A549 (cell line): ENCODE data around the gene RIMS4. TPM values are rescaled to one million over a fixed set of nuclear protein-coding genes. Genes with fewer than 3 reads are reported as not detected.

ENCODE experiments used
- ATAC-seq, 2 experiments: fragments of 200-7000 bp in 1 of 2; fragments of >200 bp in 1 of 2; cut with Nextera tagmentation in 1 of 2; cut with Tn5 transposase in 1 of 2; 3 replicates each; pipeline versions ENCODE4 v1.8.0 to v1.9.1; 2018 to 2020; ENCODE audit warnings: mild to moderate bottlenecking in 1 of 2, moderate library complexity in 1 of 2
- CTCF ChIA-PET: fragments of 300-600 bp; sonication (Branson Sonifier 250); formaldehyde crosslinking; extraction: SDS; loops from one replicate; lab custom pipeline; 2021; ENCODE audit warnings: antibody characterized with exemption, inconsistent platforms; lab: Yijun Ruan, JAX
- POLR2A ChIA-PET: fragments of 350-600 bp; formaldehyde crosslinking; extraction: SDS; loops from one replicate; lab custom pipeline; 2021; ENCODE audit warnings: antibody characterized with exemption, inconsistent platforms; lab: Yijun Ruan, JAX
- DNase-seq, 2 experiments: peaks; one replicate each; pipeline versions ENCODE4 v3.0.0 to v3.0.0-alpha.2; 2011 to 2016; ENCODE audit warnings: low read depth in 1 of 2, low spot score in 1 of 2
- FAIRE-seq: peaks from 2 replicates; lab custom pipeline; 2011; peaks lifted over from hg19 to GRCh38; lab: Jason Lieb, UNC
- H3K27ac ChIP-seq, 2 experiments: fragments of >200 bp; sonication (Bioruptor Twin); formaldehyde crosslinking; 3 replicates each; pipeline ENCODE4 v1.5.1; 2016 to 2017
- H3K4me1 ChIP-seq: fragments of >200 bp; sonication (Bioruptor Twin); formaldehyde crosslinking; 3 replicates; pipeline ENCODE4 v1.6.1; 2016
- H3K4me2 ChIP-seq: fragments of >200 bp; sonication (Bioruptor Twin); formaldehyde crosslinking; 3 replicates; pipeline ENCODE4 v1.6.1; 2016
- H3K4me3 ChIP-seq: fragments of >200 bp; sonication (Bioruptor Twin); formaldehyde crosslinking; 3 replicates; pipeline ENCODE4 v1.5.1; 2016
- H3K9me3 ChIP-seq: fragments of >200 bp; sonication (Bioruptor Twin); formaldehyde crosslinking; 3 replicates; pipeline ENCODE4 v1.6.1; 2016
- EHF ChIP-seq: fragments of 250-450 bp; sonication (Bioruptor Pico); IDR thresholded peaks from 2 replicates; pipeline ENCODE4 v1.5.0; 2020; ENCODE audit warnings: mild to moderate bottlenecking
- EHMT2 ChIP-seq: fragments of 200-600 bp; sonication (generic); IDR thresholded peaks from 2 replicates; pipeline ENCODE4 v1.6.1; 2016; ENCODE audit warnings: antibody characterized with exemption, low read depth, mild to moderate bottlenecking, moderate library complexity
- EP300 ChIP-seq, 2 experiments: fragments of >200 bp; sonication (Bioruptor Twin); formaldehyde crosslinking; IDR thresholded peaks; 2 replicates in 1 of 2; 3 replicates in 1 of 2; pipeline ENCODE4 v1.6.1; 2016 to 2017
- HDAC2 ChIP-seq: fragments of 200-600 bp; sonication (generic); IDR thresholded peaks from 2 replicates; pipeline ENCODE4 v1.6.1; 2016
- HOXA7 ChIP-seq: fragments of 250-450 bp; sonication (Bioruptor Pico); IDR thresholded peaks from 2 replicates; pipeline ENCODE4 v1.5.0; 2020; ENCODE audit warnings: mild to moderate bottlenecking, moderate library complexity
- HOXB13 ChIP-seq: fragments of 250-450 bp; sonication (Bioruptor Pico); IDR thresholded peaks from 2 replicates; pipeline ENCODE4 v1.5.0; 2020; ENCODE audit warnings: low read depth, mild to moderate bottlenecking, moderate library complexity
- KDM1A ChIP-seq: fragments of 200-600 bp; sonication (generic); IDR thresholded peaks from 2 replicates; pipeline ENCODE4 v1.6.1; 2016; ENCODE audit warnings: low read depth, mild to moderate bottlenecking
- MAFK ChIP-seq: fragments of 450-650 bp; IDR thresholded peaks from 2 replicates; pipeline ENCODE4 v1.6.1; 2014; ENCODE audit not compliant: partially characterized antibody
- MAZ ChIP-seq: fragments of 150-350 bp; IDR thresholded peaks from 2 replicates; pipeline ENCODE4 v1.6.1; 2014; ENCODE audit warnings: antibody characterized with exemption, low read depth, low read length, borderline replicate concordance
- NPAS2 ChIP-seq: fragments of 250-450 bp; sonication (Bioruptor Pico); IDR thresholded peaks from 2 replicates; pipeline ENCODE4 v1.8.0; 2022; ENCODE audit warnings: mild to moderate bottlenecking, moderate library complexity, borderline replicate concordance
- POLR2A ChIP-seq: IDR thresholded peaks from 2 replicates; pipeline ENCODE4 v1.6.1; 2012; ENCODE audit warnings: mild to moderate bottlenecking, low read length
- POLR2AphosphoS2 ChIP-seq: conservative IDR thresholded peaks from 2 replicates; pipeline ENCODE4 v1.6.1; 2012; ENCODE audit warnings: low read length, improper control_type of control experiment, inconsistent platforms
- RNF2 ChIP-seq: fragments of 200-600 bp; sonication (generic); IDR thresholded peaks from 2 replicates; pipeline ENCODE4 v1.6.1; 2016; ENCODE audit warnings: low read depth, mild to moderate bottlenecking, antibody characterized with exemption, moderate library complexity, borderline replicate concordance
- SREBF2 ChIP-seq: fragments of 450-650 bp; IDR thresholded peaks from 2 replicates; pipeline ENCODE4 v1.6.1; 2014; ENCODE audit warnings: mild to moderate bottlenecking, moderate library complexity
- ZC3H11A ChIP-seq: fragments of 450-650 bp; IDR thresholded peaks from 2 replicates; pipeline ENCODE4 v1.6.1; 2014; ENCODE audit warnings: antibody characterized with exemption, mild to moderate bottlenecking
- ZFP36 ChIP-seq: fragments of 450-650 bp; IDR thresholded peaks from 2 replicates; pipeline ENCODE4 v1.6.1; 2014; ENCODE audit warnings: borderline replicate concordance; ENCODE audit not compliant: partially characterized antibody
- ZNF302 ChIP-seq: fragments of 250-450 bp; sonication (Bioruptor Pico); IDR thresholded peaks from 2 replicates; pipeline ENCODE4 v1.9.0; 2021; ENCODE audit warnings: inconsistent platforms, mild to moderate bottlenecking, moderate library complexity
- ZSCAN20 ChIP-seq: fragments of 250-450 bp; sonication (Bioruptor Pico); IDR thresholded peaks from 2 replicates; pipeline ENCODE4 v1.8.0; 2022; ENCODE audit warnings: mild to moderate bottlenecking, moderate library complexity
- WGBS: methylation state at CpG from one replicate; pipeline ENCODE4 v1.1.6; 2017; ENCODE audit errors: missing lambda C conversion rate; 5-methylcytosine and 5-hydroxymethylcytosine counted together
- polyA plus RNA-seq, 4 experiments: library from polyadenylated mRNA; depleted of rRNA in 3 of 4; stranded (reverse); fragments of >200 nt; fragmentation: RNase III in 1 of 4; extraction: RNeasy Plus Mini Kit Qiagen cat#74134 plus additional on column Dnase treatment in 1 of 4; gene quantifications; 2 replicates in 3 of 4; 3 replicates in 1 of 4; pipeline ENCODE4 v1.2.3, GENCODE V29; 2011 to 2017
- TF ChIP-seq, protein P1 (sequence below): IDR thresholded peaks from 2 replicates; pipeline ENCODE4 v1.6.1; 2012
- TF ChIP-seq, protein P2 (sequence below): fragments of >200 bp; sonication (Bioruptor Twin); formaldehyde crosslinking; IDR thresholded peaks from 2 replicates; pipeline ENCODE4 v1.6.1; 2016

RIMS4 gene
- polyA plus RNA-seq, 2 of the 4 experiments (the other 2 are of a cell fraction) = 0.39 to 1.3 TPM

DNA sequence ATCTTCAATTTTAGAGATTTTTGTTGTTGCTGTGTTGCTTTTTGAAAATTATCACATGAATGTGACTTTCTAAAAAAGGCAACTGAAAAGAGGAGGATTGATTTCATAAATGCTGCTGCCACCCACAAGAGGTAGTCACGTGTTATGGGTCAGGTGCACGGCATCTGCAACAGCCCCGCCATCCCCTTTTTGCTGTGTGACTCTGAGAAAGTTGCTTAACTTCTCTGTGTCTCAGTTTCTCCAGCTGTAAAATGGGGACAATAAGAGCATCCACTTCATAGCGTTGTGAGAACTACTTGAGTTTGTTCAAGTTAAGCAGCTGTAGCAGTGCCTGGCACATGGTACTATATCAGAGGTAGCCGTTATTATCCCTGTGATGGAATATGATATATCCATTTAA, 84.5 kb downstream of the RIMS4 start:
- TF ChIP-seq KDM1A (peak; percentile 91; the same call in 1 of the 2 replicates), ZFP36 (peak; percentile 44), HDAC2 (0 out of 2 replicates have a peak, but pooled peaks have one; percentile 46), EHF (no peak)
- CTCF ChIA-PET = interaction anchor here (1.5 to 21.9 kb wide), 3 partner anchors 22 to 508 kb away, joined by 3 to 525 read pairs (median 9); no protein-coding TSS in a partner anchor
- Histone ChIP-seq H3K4me2 (no peak overlapping the region), H3K4me3 (no peak overlapping the region), H3K27ac (peak overlapping the region; percentile 96 to 98), H3K9me3 (no peaks in the 10 kb centered on the region), H3K4me1 (peaks cover 81% of the 10 kb centered on the region)
- DNase-seq (no peak), FAIRE-seq (no peak), ATAC-seq (no peak)
- POLR2A ChIA-PET = no interaction called here
- 73% methylated on average over 5 of the region's 5 CpGs for WGBS

DNA sequence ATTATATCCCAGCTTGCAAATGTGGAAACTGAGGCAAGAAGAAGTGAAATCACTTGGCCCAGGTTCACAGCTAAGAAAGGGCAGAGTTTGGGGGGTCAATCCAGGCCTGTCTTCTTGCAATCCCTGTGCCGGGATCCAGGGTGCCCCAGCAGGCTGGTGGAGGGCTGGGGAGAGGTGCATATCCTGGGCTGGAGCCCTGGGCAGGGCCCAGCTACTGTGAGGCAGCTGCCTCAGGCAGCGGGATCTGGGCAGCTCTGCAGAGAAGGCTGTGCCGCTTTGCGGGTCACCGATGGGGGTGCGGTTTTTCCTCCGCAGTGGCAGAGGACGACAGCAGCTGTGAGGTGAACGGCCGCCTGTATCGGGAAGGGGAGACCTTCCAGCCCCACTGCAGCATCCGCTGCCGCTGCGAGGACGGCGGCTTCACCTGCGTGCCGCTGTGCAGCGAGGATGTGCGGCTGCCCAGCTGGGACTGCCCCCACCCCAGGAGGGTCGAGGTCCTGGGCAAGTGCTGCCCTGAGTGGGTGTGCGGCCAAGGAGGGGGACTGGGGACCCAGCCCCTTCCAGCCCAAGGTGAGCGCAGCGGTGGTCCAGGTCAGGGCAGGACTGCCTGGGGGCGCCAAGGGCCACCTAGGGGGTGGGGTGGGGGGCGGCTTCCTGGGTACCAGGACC, 85.8 kb downstream of the RIMS4 start:
- FAIRE-seq (no peak), ATAC-seq (no peak)
- TF ChIP-seq POLR2AphosphoS2 (no peak), MAZ (no peak), MAFK (no peak), EHMT2 (no peak), RNF2 (no peak), SREBF2 (no peak), NPAS2 (CRISPR knock-in tag) (no peak), ZSCAN20 (CRISPR knock-in tag) (no peak), EHF (no peak), ZC3H11A (no peak), POLR2A (no peak), HOXA7 (CRISPR knock-in tag) (no peak), EP300 (IDR thresholded peaks at IDR 0.05) (no peak), ZNF302 (CRISPR knock-in tag) (no peak), HOXB13 (CRISPR knock-in tag) (no peak)
- TF ChIP-seq, protein P1, sequence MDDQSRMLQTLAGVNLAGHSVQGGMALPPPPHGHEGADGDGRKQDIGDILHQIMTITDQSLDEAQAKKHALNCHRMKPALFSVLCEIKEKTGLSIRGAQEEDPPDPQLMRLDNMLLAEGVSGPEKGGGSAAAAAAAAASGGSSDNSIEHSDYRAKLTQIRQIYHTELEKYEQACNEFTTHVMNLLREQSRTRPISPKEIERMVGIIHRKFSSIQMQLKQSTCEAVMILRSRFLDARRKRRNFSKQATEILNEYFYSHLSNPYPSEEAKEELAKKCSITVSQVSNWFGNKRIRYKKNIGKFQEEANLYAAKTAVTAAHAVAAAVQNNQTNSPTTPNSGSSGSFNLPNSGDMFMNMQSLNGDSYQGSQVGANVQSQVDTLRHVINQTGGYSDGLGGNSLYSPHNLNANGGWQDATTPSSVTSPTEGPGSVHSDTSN = no peak
- TF ChIP-seq, protein P2, sequence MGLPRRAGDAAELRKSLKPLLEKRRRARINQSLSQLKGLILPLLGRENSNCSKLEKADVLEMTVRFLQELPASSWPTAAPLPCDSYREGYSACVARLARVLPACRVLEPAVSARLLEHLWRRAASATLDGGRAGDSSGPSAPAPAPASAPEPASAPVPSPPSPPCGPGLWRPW = no peak

DNA sequence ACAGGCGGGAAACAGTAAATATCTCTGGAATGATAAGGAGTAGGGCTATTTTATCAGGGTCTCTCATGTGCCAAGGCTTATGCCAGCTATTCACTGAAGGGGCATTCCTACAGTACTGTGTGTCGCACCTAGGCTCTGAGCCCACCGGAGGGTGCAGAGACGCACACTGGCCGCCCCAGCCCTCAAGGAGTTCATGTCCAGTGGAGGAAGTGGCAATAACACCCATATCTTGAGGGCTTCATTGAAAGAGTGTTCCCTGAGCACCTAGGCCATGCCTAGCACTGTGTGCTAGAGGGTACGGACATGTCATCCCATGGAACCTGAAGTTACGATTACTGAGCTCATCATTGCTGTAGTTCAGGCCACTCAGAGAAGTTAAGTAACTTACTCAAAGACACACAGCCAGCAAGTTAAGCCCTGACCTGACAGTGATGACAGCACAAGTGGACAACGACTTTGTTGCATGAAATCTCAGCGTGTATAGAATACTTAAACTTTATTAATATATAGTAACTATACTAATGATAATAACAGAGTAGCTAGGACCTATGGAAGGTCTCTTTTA, 86.5 kb downstream of the RIMS4 start:
- no peak for FAIRE-seq
- ChIA-PET CTCF (interaction anchor here (0.6 to 21.9 kb wide), 6 partner anchors 8 to 78 kb away, joined by 3 to 525 read pairs (median 7); no protein-coding TSS in a partner anchor), POLR2A (no interaction called here)
- peak; percentile 6 for TF ChIP-seq ZFP36
- TF ChIP-seq POLR2AphosphoS2 = no peak
- Histone ChIP-seq H3K4me3 (no peak overlapping the region), H3K9me3 (no peaks in the 10 kb centered on the region), H3K4me2 (no peak overlapping the region), H3K4me1 (peaks cover 81% of the 10 kb centered on the region), H3K27ac (peak overlapping the region; percentile 96 to 98)
- WGBS = 95% methylated on average over 9 of the region's 9 CpGs
- no peak for DNase-seq
- ATAC-seq = no peak

More for the DNA sequence above, 85.8 kb downstream of the RIMS4 start:
- DNase-seq = no peak
- Histone ChIP-seq H3K4me2 (no peak overlapping the region), H3K9me3 (no peaks in the 10 kb centered on the region), H3K27ac (peak overlapping the region; percentile 96 to 98; a peak in 5 of 6 replicates), H3K4me1 (peaks cover 79% of the 10 kb centered on the region), H3K4me3 (no peak overlapping the region)
- POLR2A ChIA-PET = interaction anchor here (0.5 kb wide), 1 partner anchor 9 kb away, joined by 3 read pairs; the partner anchor contains the start of gene CCN5
- CTCF ChIA-PET = interaction anchor here (0.6 to 21.9 kb wide), 7 partner anchors 7 to 507 kb away, joined by 3 to 525 read pairs (median 5); no protein-coding TSS in a partner anchor
- 91% methylated on average over 17 of the region's 26 CpGs for WGBS
